NB4 (cell line): ENCODE data around the gene TMC7.
A peak's percentile ranks its signal among the peaks of the same experiment; 100 is the strongest.

Experiments
- DNase-seq: peaks from one replicate; pipeline ENCODE4 v3.0.0; 2010; ENCODE audit warnings: low read depth
- H3K4me3 ChIP-seq: one replicate; pipeline ENCODE4 v1.5.1; 2011; ENCODE audit warnings: mild to moderate bottlenecking, low read depth, low read length, moderate library complexity
- MYC ChIP-seq: IDR thresholded peaks from 2 replicates; pipeline ENCODE4 v1.6.1; 2011; ENCODE audit warnings: low read depth, low read length
- POLR2A ChIP-seq: IDR thresholded peaks from 2 replicates; pipeline ENCODE4 v1.6.1; 2011; ENCODE audit warnings: mild to moderate bottlenecking; ENCODE audit not compliant: insufficient read length; ENCODE audit errors: extremely low read depth
- TF ChIP-seq, protein P1 (sequence below): IDR thresholded peaks from 2 replicates; pipeline ENCODE4 v1.6.1; 2011; ENCODE audit warnings: low read depth, low read length
- TF ChIP-seq, protein P2 (sequence below): IDR thresholded peaks from one replicate; pipeline ENCODE4 v1.5.1; 2012; ENCODE audit warnings: low read depth, low read length

Gene TMC7

DNA sequence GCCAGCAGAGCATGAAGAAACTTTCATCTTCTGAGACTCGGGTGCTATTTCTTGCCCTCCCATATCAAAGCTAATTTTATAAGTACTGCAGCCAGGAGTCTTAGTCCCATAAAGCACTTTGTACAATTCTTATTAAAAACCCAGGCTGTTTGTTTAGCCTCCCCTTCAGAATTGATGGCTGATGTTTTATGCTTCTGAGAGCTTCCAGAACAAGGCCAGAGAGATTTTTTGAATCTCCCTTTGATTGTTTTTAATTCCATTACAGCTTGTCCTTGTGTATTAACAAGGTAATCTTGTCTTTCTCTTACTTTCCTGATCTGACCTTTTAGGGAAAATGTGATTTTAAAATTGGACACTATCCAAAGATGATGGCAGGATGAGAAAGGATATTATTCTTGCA is 99.9 kb downstream of the TMC7 start:
- TF ChIP-seq MYC (no peak), POLR2A (no peak)
- TF ChIP-seq, protein P1, sequence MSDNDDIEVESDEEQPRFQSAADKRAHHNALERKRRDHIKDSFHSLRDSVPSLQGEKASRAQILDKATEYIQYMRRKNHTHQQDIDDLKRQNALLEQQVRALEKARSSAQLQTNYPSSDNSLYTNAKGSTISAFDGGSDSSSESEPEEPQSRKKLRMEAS: no peak
- TF ChIP-seq, protein P2, sequence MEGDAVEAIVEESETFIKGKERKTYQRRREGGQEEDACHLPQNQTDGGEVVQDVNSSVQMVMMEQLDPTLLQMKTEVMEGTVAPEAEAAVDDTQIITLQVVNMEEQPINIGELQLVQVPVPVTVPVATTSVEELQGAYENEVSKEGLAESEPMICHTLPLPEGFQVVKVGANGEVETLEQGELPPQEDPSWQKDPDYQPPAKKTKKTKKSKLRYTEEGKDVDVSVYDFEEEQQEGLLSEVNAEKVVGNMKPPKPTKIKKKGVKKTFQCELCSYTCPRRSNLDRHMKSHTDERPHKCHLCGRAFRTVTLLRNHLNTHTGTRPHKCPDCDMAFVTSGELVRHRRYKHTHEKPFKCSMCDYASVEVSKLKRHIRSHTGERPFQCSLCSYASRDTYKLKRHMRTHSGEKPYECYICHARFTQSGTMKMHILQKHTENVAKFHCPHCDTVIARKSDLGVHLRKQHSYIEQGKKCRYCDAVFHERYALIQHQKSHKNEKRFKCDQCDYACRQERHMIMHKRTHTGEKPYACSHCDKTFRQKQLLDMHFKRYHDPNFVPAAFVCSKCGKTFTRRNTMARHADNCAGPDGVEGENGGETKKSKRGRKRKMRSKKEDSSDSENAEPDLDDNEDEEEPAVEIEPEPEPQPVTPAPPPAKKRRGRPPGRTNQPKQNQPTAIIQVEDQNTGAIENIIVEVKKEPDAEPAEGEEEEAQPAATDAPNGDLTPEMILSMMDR: no peak
- H3K4me3 ChIP-seq: no peak overlapping the region
- no peak for DNase-seq

DNA sequence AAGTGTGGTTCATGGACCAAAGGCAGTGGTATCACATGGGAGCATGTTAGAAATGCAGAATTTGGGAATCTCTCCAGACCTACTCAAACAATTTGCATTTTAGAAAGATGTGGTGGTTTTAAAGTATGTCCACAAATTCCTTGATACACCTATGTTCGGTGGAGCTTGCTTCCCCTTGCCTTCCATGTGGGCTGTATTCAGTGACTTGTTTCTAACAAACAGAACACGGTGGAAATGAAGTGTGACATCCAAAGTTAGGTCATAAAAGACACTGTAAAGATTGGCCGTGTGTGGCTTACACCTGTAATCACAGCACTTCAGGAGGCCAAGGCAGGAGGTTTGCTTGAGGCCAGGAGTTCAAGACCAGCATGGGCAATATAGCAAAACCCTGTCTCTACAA is 100.4 kb downstream of the TMC7 start:
- H3K4me3 ChIP-seq: no peak overlapping the region
- TF ChIP-seq POLR2A (no peak), MYC (no peak)
- TF ChIP-seq, protein P2: no peak
- TF ChIP-seq, protein P1: no peak
- no peak for DNase-seq

DNA sequence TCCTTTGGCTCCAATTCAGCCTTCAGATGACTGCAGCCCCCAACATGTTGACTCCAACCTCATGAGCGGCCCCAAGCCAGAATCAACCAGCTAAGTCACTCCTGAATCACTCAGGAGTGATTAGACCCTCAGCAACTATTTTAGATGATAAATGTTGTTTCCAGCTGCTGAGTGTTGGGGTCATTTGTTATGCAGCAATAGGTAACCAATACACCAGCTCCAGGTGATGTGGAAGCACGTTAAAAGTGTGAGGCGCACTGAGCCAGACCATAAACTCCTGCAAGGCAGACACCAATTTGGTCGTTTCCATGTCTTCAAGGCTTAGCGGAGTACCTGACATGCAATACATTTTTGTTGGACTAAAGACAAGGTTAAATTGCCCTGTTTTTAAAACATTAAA is 101.1 kb downstream of the TMC7 start:
- TF ChIP-seq MYC (no peak), POLR2A (no peak)
- TF ChIP-seq, protein P2: no peak
- TF ChIP-seq, protein P1: no peak
- H3K4me3 ChIP-seq: no peak overlapping the region
- DNase-seq: no peak

DNA sequence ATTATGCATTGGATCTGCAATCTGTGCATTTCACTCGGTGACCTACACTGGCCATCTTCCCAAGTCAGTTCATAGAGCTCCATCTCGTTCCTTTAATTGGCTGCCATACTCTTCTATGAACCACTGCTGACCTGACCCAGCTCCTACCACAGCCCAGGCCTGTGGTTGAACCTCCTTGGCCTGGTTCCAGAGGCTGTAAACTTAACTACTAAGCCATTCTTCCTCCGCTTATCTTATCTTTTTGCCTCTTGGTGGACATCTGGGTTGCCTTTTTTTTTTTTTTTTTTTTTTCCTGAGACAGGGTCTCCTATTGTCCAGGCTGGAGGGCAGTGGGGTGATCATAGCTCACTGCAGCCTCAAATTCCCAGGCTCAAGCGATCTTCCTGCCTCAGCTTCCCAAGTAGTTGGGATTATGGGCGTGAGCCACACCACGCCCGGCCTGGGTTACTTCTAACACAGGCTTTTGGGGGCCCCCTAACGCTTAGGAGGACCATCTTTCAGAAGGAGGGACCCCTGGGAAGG is 102.0 kb downstream of the TMC7 start:
- H3K4me3 ChIP-seq: no peak overlapping the region
- TF ChIP-seq, protein P1: no peak
- TF ChIP-seq POLR2A (no peak), MYC (no peak)
- TF ChIP-seq, protein P2: no peak
- peak; percentile 23 for DNase-seq

DNA sequence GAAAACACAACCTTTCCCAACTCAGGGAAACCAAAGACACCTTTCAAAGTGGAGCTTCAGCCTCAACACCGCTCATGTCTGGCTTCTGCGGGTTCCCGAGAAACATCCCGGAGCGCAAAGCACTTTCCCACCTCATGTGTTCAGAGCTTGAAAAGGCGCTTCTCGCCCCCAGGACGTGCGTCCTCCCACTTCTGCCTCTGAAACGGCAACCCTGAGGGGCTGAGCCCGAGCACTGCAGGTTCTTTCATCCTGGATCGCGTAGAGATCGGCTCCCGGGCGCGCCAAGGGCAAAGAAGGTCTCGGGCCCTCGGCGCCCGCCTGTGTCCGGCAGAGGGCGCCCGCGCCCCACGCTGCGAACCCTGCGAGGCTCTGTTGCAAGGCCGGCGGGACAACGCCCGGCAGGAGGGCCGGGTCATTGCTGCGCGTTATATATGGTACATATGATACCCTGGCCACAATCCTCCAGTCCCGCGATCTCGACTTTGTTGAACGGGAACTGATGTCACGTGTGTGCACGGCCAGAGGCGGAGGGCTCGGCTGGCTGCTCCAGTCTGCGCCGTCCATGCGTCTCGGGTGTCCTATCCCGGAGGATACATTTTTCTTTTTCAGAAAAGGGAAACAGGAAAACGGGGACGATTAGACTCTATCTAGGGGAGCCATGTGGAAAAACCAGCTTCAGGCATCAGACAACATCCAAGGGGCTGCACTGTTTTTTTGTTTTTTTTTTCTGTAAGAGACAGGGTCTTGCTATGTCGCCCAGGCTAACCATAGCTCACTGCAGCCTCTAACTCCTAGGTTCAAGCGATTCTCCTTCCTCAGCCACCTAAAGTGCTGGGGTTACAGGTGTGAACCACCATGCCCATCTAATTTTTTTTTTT is 102.8 kb downstream of the TMC7 start:
- TF ChIP-seq MYC (peak; percentile 88; the same call in 1 of the 2 replicates), POLR2A (peak; percentile 72)
- TF ChIP-seq, protein P2: peak; percentile 77
- TF ChIP-seq, protein P1: peak; percentile 96
- H3K4me3 ChIP-seq: peak overlapping the region; percentile 57
- DNase-seq: peak; percentile 94
